HG02623 (cell line): Measurements from ENCODE around the gene MCAM.

Experiments
- ATAC-seq: cut with Tn5 transposase; IDR thresholded peaks from one replicate; pipeline ENCODE4 v1.9.1; 2021; ENCODE audit warnings: moderate library complexity; ENCODE audit not compliant: unreplicated experiment

MCAM gene

DNA sequence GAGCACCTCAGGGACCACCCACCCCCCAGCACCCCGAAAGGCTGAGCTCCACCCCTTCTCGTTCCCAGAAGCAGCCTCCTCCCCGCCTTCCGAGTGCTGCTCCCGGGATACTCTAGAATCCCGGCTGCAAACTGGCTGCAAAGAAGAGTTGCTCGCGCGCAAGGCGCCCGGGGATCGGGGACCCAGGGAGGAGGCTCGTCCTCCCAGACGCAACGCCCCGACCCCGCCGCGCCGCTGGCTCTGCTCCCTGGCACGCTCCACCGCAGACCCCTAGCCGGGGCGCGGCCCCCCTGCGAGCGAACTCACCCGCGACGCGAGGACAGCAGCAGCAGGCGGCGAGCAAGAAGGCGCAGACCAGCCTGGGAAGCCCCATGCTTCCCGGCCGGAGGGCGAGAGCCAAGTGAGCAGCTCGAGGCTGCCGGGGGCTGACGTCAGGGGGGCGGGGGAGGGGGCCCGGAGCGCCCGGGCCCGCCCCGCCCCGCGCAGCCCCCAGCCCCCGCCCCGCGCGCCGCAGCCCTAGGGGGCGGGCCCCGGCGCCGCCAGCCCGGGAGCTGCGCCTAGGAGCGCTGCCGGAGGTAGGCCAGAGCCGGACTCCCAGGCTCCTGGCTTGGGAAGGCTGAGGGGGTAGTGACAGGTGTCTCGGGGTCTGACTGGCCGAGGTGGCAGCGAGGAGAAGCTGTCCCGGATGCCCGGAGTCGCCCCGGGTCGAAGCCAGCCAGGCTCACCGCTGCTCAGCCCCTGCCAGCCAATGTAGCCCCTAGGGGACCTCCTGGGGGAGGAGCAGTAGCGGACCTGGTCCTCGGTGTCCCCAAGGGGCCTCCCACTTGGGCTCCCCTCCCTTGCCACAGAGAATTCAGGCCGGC lies at the start of gene MCAM:
Gene MCAM, minus strand, starts transcription at position 402 of the 863 bp plus-strand sequence. Its CDS starts 29 bp downstream, at position 373.
- no peak for ATAC-seq

GRCh38 chr11:119365071-119365591 lies 48.2 kb upstream of the MCAM start:
- no peak for ATAC-seq

GRCh38 chr11:119363851-119364590 lies 47.1 kb upstream of the MCAM start:
- ATAC-seq: no peak

GRCh38 chr11:119363081-119363850 lies 46.3 kb upstream of the MCAM start:
- no peak for ATAC-seq

GRCh38 chr11:119362741-119363080 lies 45.8 kb upstream of the MCAM start:
- ATAC-seq: no peak

DNA sequence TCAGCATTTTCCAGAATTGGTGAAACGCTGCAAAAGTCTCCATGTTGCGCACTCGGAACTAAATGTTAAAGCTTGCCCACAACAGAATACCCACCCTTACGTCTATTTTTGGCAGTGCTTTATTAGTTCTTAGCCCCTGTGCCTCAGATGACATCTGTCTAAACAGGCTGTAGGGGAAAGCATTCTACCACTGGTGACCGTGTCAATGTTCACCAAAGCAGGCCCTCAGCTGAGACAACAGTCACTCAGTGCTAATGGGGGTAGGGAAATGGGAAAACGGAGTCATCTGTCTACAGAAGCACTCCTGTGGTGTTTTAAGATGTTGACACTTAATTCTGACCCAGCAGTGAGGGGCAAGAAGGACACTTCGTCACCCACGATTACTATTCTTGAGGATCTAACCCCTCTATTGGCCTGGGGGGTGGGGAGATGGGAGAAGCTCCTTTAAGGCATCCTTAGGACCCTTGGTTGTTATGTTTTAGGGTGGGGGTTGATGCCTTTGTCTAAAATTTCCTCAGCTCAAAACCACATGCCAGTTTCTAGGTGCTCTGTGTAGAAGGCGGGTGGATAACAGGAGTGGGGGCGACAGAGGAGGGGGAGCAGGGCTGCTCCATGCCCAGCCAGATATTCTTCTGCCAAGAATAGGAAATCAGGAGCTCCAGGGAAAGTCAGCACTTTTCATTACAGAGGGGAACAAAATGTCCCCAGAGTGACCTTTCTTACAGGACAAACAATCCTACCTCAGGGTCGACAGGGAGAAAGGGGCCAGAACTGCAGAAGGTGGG lies 45.2 kb upstream of the MCAM start:
- no peak for ATAC-seq

DNA sequence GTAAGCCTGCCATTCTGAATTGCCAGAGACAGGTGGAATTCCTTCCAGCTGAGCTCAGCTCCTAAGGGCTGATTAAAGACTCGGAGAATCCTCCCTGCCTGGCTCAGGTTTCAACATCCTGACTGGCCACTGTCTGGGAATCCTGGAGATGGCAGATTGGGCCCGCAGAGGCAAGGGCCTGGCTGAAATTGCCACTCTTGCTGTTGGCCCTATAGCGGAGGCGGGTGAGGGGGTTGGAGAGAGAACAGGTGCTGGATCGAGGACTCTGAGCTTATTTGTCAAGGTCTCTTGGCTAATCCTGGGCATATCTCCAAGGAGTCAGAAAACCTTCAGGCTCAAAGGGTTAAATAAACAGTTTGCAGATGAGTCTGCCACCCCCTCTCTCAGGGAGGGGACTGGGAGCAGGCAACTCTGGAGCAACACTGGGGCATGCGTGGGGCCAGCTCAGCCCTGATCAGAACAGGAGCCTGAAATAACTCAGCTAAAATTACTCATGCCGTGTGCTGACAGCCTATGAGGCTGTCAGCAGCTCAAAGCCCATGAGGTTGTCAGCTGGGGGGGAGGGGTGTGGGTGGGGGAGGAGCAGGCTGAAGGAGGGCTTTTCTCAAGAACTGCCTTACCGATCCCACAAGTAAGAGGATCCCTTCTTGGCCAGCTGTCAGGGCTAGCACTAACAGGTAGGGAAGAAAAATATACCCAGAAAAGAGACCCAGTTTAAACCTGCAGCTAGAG lies 44.3 kb upstream of the MCAM start:
- ATAC-seq: no peak

- no peak for ATAC-seq
These were observed 42.7 kb upstream of the MCAM start for GRCh38 chr11:119359365-119360214.

GRCh38 chr11:119357074-119357473 lies 40.1 kb upstream of the MCAM start:
- ATAC-seq: no peak

- ATAC-seq: peak; percentile 53
These were observed 39.6 kb upstream of the MCAM start for GRCh38 chr11:119356349-119357031.

DNA sequence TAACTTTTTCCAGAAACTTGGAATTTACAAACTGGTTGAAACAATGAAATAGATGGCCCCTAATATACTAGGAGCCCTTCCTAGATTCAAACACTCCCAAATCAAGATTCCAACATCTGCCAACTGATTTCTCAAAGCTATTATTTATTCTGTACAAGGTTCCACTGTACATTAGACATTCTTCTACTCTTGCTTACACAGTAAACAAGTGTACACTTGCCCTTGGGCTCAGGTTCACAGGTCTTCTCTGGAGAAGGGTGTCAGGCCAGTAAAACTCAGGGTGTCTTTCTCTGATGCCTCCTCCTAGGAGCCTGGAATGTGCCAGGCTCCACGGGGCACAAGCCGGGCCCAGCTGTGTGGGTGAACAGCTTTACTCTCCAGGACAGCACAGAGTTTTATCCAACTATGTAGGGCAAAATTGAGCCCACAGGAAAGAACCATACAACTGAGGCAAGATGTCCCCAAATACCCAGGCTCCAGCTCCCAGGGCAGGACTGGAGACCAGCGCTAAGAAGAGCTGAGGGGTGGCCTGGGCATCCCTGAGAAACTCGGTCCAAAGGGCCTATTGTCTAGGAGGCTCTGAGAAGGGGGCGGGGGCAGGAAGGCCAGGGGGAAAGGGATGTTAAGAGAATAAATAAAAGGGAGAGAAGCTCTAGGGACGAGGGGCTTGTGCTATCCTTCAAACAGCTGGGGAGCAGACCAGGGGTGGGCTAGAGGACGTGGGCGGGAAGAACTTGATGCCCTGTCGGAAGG lies 38.3 kb upstream of the MCAM start:
- no peak for ATAC-seq

DNA sequence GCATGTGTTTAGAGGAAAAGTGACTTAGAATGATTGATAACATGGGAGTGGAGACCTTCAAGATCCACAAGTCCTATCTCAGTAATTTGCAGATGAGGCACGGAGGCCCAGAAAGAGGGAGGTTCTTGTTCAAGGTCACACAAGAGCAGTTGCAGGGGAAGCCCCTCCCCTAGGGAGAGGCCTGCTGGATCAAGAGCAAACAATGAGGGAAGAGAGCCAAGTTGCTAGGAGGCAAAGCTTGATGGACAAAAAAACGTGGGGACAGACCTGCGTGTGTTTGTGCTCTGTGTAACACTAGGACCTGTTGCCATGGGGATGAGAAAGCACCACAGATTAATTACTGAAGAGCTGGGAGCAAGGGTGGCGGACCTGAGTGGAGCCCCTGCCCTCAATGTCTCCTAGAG lies 35.9 kb upstream of the MCAM start:
- ATAC-seq: no peak

- ATAC-seq: no peak
These were observed 34.3 kb upstream of the MCAM start for GRCh38 chr11:119351232-119351631.

GRCh38 chr11:119350302-119350701 lies 33.4 kb upstream of the MCAM start:
- ATAC-seq: no peak

GRCh38 chr11:119347940-119348605 lies 31.1 kb upstream of the MCAM start:
- ATAC-seq: no peak

DNA sequence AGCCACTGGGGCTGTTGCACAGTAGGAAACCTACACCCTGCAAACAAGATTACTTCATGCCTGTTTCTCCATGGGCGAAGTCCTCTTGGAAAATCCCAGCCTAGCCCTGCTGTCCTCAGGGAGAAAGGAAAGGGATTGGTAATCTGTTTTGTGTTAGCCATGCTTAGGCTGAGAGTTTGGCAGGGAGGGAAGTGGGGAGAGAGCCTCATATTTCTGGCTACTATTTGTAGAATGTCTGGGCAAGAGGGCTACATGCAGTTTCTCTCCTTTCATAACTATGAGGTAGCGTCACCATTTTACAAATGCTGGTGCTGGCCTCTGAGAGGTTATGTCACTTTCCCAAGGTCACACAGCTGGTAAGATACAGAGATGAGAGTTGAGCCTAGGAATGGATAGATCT lies 30.3 kb upstream of the MCAM start:
- ATAC-seq: no peak

DNA sequence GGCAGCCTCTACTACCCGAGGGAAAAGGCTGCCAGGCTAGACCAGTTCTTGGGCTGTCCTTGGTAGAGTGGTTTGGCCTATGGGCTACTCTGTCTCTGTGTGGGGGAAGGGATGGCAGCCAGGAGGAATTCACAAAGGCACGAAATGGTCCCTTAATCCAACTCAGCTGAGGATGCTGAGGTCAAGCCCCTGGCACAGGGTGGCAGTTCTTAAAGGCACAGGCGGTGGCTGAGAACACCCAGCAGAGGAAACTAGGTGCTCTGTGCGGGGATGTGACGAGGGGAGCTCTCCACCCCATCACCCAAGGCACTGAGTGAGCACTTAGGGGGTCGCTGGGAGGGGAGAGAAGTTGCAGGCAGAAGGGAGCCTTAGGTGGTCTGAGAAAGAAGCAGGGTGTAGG lies 29.7 kb upstream of the MCAM start, which contains the start of gene MFRP:
Gene MFRP, minus strand, starts transcription at position 101 of the 400 bp plus-strand sequence. CDS start 192 bp downstream, outside the sequence.
- no peak for ATAC-seq
